ENCODE measurements around the gene TRRAP. TPM values are rescaled to one million over a fixed set of nuclear protein-coding genes. Genes with fewer than 3 reads are reported as not detected.

The TRRAP gene
- total and polyA plus RNA-seq, 2 of the 4 experiments (the other 2 are of a cell fraction): 12.5 to 18.1 TPM

DNA sequence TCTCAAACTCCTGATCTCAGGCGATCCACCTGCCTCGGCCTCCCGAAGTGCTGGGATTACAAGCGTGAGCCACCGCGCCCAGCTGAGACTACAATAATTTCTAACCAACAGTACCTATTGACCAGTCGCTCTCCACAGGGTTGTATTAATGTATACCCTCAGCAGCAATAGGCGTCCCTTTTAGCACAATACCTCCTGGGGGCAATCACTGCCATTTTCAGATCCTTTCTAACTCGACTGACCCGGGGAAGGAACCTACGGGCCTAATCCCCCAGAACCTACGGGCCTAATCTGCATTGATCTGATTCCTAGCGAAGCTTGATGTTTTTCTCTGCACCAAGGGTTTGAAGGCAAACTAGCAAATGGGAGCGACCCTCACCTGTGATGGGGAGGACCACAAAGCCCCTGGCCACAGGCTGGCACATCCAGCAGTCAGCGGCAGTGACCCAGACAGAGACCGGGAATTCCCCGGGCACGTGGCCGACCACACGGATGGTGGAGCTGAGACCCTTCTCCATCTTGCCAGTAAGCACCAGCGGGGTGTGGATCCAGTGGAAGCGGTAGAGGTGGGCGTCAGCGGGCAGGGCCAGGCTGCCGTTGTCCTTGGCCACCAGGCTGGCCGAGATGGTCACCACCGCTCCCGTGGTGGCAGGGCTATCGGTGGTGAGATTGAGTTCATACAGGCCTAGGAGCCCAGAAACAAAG lies 15.5 kb upstream of the TRRAP start:
- Histone ChIP-seq H3K14ac (replicated peaks; ENCODE audit: low read depth, low read length) (no peak overlapping the region), H2BK120ac (ENCODE audit: low read depth, low read length) (no peak overlapping the region), H3K23ac (ENCODE audit: low read depth, low read length) (no peak overlapping the region), H3K4ac (ENCODE audit: low read depth, low read length) (no peak overlapping the region), H3K27ac (ENCODE audit: insufficient read depth, low read length) (no peak overlapping the region), H2AFZ (replicated peaks; ENCODE audit: low read length, poor library complexity) (no peak overlapping the region), H3K9ac (ENCODE audit: low read depth, low read length) (no peak overlapping the region), H2BK5ac (ENCODE audit: low read depth, low read length, poor library complexity, severe bottlenecking) (no peak overlapping the region), H3K27me3 (ENCODE audit: control insufficient read depth, insufficient read depth, low read length) (no peaks in the 10 kb centered on the region), H2AK5ac (ENCODE audit: low read depth, low read length) (peak overlapping the region; percentile 59; the same call in 1 of the 2 replicates), H4K5ac (ENCODE audit: low read depth, low read length) (no peak overlapping the region), H4K20me1 (ENCODE audit: insufficient read depth, low read length) (no peaks in the 10 kb centered on the region), H2BK15ac (ENCODE audit: low read depth, low read length) (no peak overlapping the region; the same call in 2 of the 3 replicates), H4K91ac (ENCODE audit: insufficient read depth, low read depth, low read length) (no peak overlapping the region), H3K9me3 (ENCODE audit: control insufficient read depth, insufficient read depth, low read length) (no peaks in the 10 kb centered on the region), H3K36me3 (ENCODE audit: control insufficient read depth, insufficient read depth, low read length) (no peaks in the 10 kb centered on the region), H3K4me3 (ENCODE audit: insufficient read depth, low read depth, low read length) (no peak overlapping the region), H3K4me2 (ENCODE audit: low read depth, low read length) (no peak overlapping the region), H3K79me1 (ENCODE audit: low read depth in 1 of 2, low read length in 2 of 2) (peaks cover 0 to 3% of the 10 kb centered on the region in 2 experiments; a peak in 1 of 4 replicates), H3K56ac (ENCODE audit: extremely low read depth, insufficient read depth, low read length) (no peak overlapping the region), H2AK9ac (replicated peaks; ENCODE audit: low read depth, low read length, poor library complexity) (no peak overlapping the region), H3K9me1 (ENCODE audit: insufficient read depth, low read length) (peaks cover 9% of the 10 kb centered on the region), H4K8ac (ENCODE audit: low read depth in 2 of 2, low read length in 2 of 2) (no peak overlapping the region), H2BK20ac (ENCODE audit: low read depth, low read length) (no peak overlapping the region), H3K18ac (ENCODE audit: low read depth, low read length) (no peak overlapping the region), H3K4me1 (ENCODE audit: control insufficient read depth, insufficient read depth, low read length) (peaks cover 8% of the 10 kb centered on the region)
- no TSS peak for BruUV-seq (replicated peaks)
- in situ Hi-C loops (cut with MboI; ENCODE audit: low sequenced_read_pairs): no loop called here
- WGBS, 2 experiments (ENCODE audit: extremely low coverage in 2 of 2, insufficient read length in 1 of 2): 86% methylated on average over 9 of the region's 29 CpGs; no CpG with 5 or more reads in 1 of the 2 experiments
- dilution Hi-C loops (cut with HindIII; ENCODE audit: low sequenced_read_pairs, unreplicated experiment): no loop called here
- POLR2A ChIA-PET (ENCODE audit: unreplicated experiment): interaction anchor here (0.6 kb wide), 1 partner anchor 648 kb away, joined by 3 read pairs; no protein-coding TSS in a partner anchor
- intact Hi-C loops (cut with micrococcal nuclease): no loop called here
- no peak for DNase-seq
- ATAC-seq (ENCODE audit: low read depth): no peak
- no peak for TF ChIP-seq NFE2L2 (IDR thresholded peaks at IDR 0.05; ENCODE audit: low read depth, low read length)
- TF ChIP-seq, protein P1, sequence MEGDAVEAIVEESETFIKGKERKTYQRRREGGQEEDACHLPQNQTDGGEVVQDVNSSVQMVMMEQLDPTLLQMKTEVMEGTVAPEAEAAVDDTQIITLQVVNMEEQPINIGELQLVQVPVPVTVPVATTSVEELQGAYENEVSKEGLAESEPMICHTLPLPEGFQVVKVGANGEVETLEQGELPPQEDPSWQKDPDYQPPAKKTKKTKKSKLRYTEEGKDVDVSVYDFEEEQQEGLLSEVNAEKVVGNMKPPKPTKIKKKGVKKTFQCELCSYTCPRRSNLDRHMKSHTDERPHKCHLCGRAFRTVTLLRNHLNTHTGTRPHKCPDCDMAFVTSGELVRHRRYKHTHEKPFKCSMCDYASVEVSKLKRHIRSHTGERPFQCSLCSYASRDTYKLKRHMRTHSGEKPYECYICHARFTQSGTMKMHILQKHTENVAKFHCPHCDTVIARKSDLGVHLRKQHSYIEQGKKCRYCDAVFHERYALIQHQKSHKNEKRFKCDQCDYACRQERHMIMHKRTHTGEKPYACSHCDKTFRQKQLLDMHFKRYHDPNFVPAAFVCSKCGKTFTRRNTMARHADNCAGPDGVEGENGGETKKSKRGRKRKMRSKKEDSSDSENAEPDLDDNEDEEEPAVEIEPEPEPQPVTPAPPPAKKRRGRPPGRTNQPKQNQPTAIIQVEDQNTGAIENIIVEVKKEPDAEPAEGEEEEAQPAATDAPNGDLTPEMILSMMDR (conservative IDR thresholded peaks at IDR 0.05; ENCODE audit: low read depth, low read length): no peak
- CTCF ChIA-PET: interaction anchor here (0.7 kb wide), 1 partner anchor 665 kb away, joined by 3 read pairs; no protein-coding TSS in a partner anchor
